ENCODE data around the gene GPR132. TPM values are rescaled to one million over a fixed set of nuclear protein-coding genes. Genes with fewer than 3 reads are reported as not detected.

GPR132 gene
- total and polyA plus RNA-seq, 9 of the 15 experiments (the other 6 are each of a cell fraction or from before 2014, with no cell fraction given), result 0.01 to 1.1 (median 0.25) TPM; not detected in 1

GRCh38 chr14:105093038-105093430 lies 27.8 kb upstream of the GPR132 start (continued):
- 0 out of 2 replicates have a peak, but pooled peaks have one; percentile 25 for TF ChIP-seq RBFOX2 (IDR thresholded peaks at IDR 0.05; ENCODE audit: low read depth, low read length)
- TF ChIP-seq ELF4 (CRISPR knock-in tag; IDR thresholded peaks at IDR 0.05), result no peak
- no peak for TF ChIP-seq ZNF253 (CRISPR knock-in tag; conservative IDR thresholded peaks at IDR 0.05)
- no peak for TF ChIP-seq NFE2 (IDR thresholded peaks at IDR 0.05; ENCODE audit: low read depth)
- TF ChIP-seq, protein P1, sequence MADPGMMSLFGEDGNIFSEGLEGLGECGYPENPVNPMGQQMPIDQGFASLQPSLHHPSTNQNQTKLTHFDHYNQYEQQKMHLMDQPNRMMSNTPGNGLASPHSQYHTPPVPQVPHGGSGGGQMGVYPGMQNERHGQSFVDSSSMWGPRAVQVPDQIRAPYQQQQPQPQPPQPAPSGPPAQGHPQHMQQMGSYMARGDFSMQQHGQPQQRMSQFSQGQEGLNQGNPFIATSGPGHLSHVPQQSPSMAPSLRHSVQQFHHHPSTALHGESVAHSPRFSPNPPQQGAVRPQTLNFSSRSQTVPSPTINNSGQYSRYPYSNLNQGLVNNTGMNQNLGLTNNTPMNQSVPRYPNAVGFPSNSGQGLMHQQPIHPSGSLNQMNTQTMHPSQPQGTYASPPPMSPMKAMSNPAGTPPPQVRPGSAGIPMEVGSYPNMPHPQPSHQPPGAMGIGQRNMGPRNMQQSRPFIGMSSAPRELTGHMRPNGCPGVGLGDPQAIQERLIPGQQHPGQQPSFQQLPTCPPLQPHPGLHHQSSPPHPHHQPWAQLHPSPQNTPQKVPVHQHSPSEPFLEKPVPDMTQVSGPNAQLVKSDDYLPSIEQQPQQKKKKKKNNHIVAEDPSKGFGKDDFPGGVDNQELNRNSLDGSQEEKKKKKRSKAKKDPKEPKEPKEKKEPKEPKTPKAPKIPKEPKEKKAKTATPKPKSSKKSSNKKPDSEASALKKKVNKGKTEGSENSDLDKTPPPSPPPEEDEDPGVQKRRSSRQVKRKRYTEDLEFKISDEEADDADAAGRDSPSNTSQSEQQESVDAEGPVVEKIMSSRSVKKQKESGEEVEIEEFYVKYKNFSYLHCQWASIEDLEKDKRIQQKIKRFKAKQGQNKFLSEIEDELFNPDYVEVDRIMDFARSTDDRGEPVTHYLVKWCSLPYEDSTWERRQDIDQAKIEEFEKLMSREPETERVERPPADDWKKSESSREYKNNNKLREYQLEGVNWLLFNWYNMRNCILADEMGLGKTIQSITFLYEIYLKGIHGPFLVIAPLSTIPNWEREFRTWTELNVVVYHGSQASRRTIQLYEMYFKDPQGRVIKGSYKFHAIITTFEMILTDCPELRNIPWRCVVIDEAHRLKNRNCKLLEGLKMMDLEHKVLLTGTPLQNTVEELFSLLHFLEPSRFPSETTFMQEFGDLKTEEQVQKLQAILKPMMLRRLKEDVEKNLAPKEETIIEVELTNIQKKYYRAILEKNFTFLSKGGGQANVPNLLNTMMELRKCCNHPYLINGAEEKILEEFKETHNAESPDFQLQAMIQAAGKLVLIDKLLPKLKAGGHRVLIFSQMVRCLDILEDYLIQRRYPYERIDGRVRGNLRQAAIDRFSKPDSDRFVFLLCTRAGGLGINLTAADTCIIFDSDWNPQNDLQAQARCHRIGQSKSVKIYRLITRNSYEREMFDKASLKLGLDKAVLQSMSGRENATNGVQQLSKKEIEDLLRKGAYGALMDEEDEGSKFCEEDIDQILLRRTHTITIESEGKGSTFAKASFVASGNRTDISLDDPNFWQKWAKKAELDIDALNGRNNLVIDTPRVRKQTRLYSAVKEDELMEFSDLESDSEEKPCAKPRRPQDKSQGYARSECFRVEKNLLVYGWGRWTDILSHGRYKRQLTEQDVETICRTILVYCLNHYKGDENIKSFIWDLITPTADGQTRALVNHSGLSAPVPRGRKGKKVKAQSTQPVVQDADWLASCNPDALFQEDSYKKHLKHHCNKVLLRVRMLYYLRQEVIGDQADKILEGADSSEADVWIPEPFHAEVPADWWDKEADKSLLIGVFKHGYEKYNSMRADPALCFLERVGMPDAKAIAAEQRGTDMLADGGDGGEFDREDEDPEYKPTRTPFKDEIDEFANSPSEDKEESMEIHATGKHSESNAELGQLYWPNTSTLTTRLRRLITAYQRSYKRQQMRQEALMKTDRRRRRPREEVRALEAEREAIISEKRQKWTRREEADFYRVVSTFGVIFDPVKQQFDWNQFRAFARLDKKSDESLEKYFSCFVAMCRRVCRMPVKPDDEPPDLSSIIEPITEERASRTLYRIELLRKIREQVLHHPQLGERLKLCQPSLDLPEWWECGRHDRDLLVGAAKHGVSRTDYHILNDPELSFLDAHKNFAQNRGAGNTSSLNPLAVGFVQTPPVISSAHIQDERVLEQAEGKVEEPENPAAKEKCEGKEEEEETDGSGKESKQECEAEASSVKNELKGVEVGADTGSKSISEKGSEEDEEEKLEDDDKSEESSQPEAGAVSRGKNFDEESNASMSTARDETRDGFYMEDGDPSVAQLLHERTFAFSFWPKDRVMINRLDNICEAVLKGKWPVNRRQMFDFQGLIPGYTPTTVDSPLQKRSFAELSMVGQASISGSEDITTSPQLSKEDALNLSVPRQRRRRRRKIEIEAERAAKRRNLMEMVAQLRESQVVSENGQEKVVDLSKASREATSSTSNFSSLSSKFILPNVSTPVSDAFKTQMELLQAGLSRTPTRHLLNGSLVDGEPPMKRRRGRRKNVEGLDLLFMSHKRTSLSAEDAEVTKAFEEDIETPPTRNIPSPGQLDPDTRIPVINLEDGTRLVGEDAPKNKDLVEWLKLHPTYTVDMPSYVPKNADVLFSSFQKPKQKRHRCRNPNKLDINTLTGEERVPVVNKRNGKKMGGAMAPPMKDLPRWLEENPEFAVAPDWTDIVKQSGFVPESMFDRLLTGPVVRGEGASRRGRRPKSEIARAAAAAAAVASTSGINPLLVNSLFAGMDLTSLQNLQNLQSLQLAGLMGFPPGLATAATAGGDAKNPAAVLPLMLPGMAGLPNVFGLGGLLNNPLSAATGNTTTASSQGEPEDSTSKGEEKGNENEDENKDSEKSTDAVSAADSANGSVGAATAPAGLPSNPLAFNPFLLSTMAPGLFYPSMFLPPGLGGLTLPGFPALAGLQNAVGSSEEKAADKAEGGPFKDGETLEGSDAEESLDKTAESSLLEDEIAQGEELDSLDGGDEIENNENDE (IDR thresholded peaks at IDR 0.05; ENCODE audit: low read depth, low read length), result no peak
- TF ChIP-seq HNRNPUL1 (IDR thresholded peaks at IDR 0.05; ENCODE audit: low read length), result no peak
- TF ChIP-seq SMARCA4 (IDR thresholded peaks at IDR 0.05), result no peak
- peak; percentile 49 for TF ChIP-seq GABPA (tag; conservative IDR thresholded peaks at IDR 0.05; ENCODE audit: low read depth)
- peak; percentile 83 for TF ChIP-seq ZFP36 (IDR thresholded peaks at IDR 0.05; ENCODE audit: low read depth, low read length, partially characterized antibody)
- TF ChIP-seq BRD9 (IDR thresholded peaks at IDR 0.05; ENCODE audit: low read depth, partially characterized antibody), result no peak
- no peak for TF ChIP-seq SOX6 (IDR thresholded peaks at IDR 0.05)
- no peak for TF ChIP-seq DIDO1 (tag; IDR thresholded peaks at IDR 0.05; ENCODE audit: low read depth)
- TF ChIP-seq, protein P2, sequence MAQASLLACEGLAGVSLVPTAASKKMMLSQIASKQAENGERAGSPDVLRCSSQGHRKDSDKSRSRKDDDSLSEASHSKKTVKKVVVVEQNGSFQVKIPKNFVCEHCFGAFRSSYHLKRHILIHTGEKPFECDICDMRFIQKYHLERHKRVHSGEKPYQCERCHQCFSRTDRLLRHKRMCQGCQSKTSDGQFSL (CRISPR knock-in tag; IDR thresholded peaks at IDR 0.05), result 0 out of 2 replicates have a peak, but pooled peaks have one; percentile 44
- TF ChIP-seq, protein P2 (tag; IDR thresholded peaks at IDR 0.05), result no peak
- TF ChIP-seq ZBTB7A (IDR thresholded peaks at IDR 0.05; ENCODE audit: borderline replicate concordance, control insufficient read depth, low read depth, low read length), result peak; percentile 42; the same call in 1 of the 2 replicates
- TF ChIP-seq ZNF780A (CRISPR knock-in tag; IDR thresholded peaks at IDR 0.05), result no peak
- TF ChIP-seq HDAC6 (IDR thresholded peaks at IDR 0.05; ENCODE audit: low read depth, low read length), result no peak
- TF ChIP-seq SIX5 (IDR thresholded peaks at IDR 0.05; ENCODE audit: borderline replicate concordance in 1 of 2, insufficient read depth in 1 of 2, low read depth in 1 of 2, low read length in 2 of 2), result no peak
- no peak for TF ChIP-seq IRF2 (CRISPR knock-in tag; IDR thresholded peaks at IDR 0.05)

All from K562 (cell line).